ENCODE data around the gene LBHD2.
A peak's percentile ranks its signal among the peaks of the same experiment; 100 is the strongest.

- TF ChIP-seq, protein P1, sequence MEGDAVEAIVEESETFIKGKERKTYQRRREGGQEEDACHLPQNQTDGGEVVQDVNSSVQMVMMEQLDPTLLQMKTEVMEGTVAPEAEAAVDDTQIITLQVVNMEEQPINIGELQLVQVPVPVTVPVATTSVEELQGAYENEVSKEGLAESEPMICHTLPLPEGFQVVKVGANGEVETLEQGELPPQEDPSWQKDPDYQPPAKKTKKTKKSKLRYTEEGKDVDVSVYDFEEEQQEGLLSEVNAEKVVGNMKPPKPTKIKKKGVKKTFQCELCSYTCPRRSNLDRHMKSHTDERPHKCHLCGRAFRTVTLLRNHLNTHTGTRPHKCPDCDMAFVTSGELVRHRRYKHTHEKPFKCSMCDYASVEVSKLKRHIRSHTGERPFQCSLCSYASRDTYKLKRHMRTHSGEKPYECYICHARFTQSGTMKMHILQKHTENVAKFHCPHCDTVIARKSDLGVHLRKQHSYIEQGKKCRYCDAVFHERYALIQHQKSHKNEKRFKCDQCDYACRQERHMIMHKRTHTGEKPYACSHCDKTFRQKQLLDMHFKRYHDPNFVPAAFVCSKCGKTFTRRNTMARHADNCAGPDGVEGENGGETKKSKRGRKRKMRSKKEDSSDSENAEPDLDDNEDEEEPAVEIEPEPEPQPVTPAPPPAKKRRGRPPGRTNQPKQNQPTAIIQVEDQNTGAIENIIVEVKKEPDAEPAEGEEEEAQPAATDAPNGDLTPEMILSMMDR (IDR thresholded peaks at IDR 0.05) = no peak
- TF ChIP-seq EZH2 (IDR thresholded peaks at IDR 0.05; ENCODE audit: borderline replicate concordance, insufficient read depth, low read depth, low read length, poor library complexity, severe bottlenecking) = peak; percentile 78
Observed at GRCh38 chr14:103103461-103104388, 19.7 kb downstream of the LBHD2 start.
